ENCODE data around the gene GDPD4.

GRCh38 chr11:77209663-77210062 is 91.8 kb downstream of the GDPD4 start:
- TF ChIP-seq ZNF202 (tag by site-specific recombination; IDR thresholded peaks at IDR 0.05; ENCODE audit: borderline replicate concordance): no peak
- no peak for TF ChIP-seq REST (tag by site-specific recombination; IDR thresholded peaks at IDR 0.05)
- no peak for TF ChIP-seq ZSCAN18 (tag by site-specific recombination; IDR thresholded peaks at IDR 0.05)
- no peak for TF ChIP-seq CTCF (tag by site-specific recombination; IDR thresholded peaks at IDR 0.05)
- TF ChIP-seq ZNF280D (tag by site-specific recombination; IDR thresholded peaks at IDR 0.05): no peak
- no peak for TF ChIP-seq YY1 (tag by site-specific recombination; IDR thresholded peaks at IDR 0.05)
- no peak for TF ChIP-seq ZNF792 (tag by site-specific recombination; IDR thresholded peaks at IDR 0.05)
- no peak for TF ChIP-seq PRDM10 (tag by site-specific recombination; IDR thresholded peaks at IDR 0.05)
- TF ChIP-seq ZNF416 (tag by site-specific recombination; IDR thresholded peaks at IDR 0.05): no peak

Data from HEK293 (cell line).